ENCODE data around the gene LRP1.

Gene LRP1

DNA sequence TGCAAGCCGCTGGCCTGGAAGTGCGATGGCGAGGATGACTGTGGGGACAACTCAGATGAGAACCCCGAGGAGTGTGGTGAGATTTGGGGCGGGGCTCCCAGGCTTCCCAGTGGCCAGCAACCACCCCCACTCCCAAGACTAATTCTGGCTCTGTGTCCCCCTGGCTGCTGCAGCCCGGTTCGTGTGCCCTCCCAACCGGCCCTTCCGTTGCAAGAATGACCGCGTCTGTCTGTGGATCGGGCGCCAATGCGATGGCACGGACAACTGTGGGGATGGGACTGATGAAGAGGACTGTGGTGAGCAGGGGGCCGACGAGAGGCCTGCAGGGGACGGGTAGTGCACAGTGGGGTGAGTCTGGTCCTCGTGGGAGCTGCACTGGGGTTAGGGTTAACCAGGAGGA is 76.2 kb downstream of the LRP1 start:
- no peak overlapping the region for H3K27ac ChIP-seq (ENCODE audit: low read length)
- no peak overlapping the region for H3K4me2 ChIP-seq (ENCODE audit: low read length)
- no peaks in the 10 kb centered on the region for H3K27me3 ChIP-seq (ENCODE audit: low read depth, low read length)
- H2AFZ ChIP-seq (ENCODE audit: low read depth, low read length), result no peak overlapping the region
- no peaks in the 10 kb centered on the region for H4K20me1 ChIP-seq (ENCODE audit: insufficient read depth, low read length)
- no peak overlapping the region for H3K9ac ChIP-seq (ENCODE audit: low read length)
- no peak overlapping the region for H3K4me3 ChIP-seq (ENCODE audit: low read length)
- H3K79me2 ChIP-seq (ENCODE audit: low read length), result no peaks in the 10 kb centered on the region
- H3K4me1 ChIP-seq (ENCODE audit: low read length), result no peaks in the 10 kb centered on the region
- no peaks in the 10 kb centered on the region for H3K36me3 ChIP-seq (replicated peaks; ENCODE audit: low read depth, low read length)
- TF ChIP-seq, protein P1, sequence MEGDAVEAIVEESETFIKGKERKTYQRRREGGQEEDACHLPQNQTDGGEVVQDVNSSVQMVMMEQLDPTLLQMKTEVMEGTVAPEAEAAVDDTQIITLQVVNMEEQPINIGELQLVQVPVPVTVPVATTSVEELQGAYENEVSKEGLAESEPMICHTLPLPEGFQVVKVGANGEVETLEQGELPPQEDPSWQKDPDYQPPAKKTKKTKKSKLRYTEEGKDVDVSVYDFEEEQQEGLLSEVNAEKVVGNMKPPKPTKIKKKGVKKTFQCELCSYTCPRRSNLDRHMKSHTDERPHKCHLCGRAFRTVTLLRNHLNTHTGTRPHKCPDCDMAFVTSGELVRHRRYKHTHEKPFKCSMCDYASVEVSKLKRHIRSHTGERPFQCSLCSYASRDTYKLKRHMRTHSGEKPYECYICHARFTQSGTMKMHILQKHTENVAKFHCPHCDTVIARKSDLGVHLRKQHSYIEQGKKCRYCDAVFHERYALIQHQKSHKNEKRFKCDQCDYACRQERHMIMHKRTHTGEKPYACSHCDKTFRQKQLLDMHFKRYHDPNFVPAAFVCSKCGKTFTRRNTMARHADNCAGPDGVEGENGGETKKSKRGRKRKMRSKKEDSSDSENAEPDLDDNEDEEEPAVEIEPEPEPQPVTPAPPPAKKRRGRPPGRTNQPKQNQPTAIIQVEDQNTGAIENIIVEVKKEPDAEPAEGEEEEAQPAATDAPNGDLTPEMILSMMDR (IDR thresholded peaks at IDR 0.05; ENCODE audit: low read depth, low read length), result no peak
- no peak for TF ChIP-seq EZH2phosphoT487 (IDR thresholded peaks at IDR 0.05; ENCODE audit: low read depth)
- H3K9me3 ChIP-seq (ENCODE audit: insufficient read depth, low read length), result no peaks in the 10 kb centered on the region

DNA sequence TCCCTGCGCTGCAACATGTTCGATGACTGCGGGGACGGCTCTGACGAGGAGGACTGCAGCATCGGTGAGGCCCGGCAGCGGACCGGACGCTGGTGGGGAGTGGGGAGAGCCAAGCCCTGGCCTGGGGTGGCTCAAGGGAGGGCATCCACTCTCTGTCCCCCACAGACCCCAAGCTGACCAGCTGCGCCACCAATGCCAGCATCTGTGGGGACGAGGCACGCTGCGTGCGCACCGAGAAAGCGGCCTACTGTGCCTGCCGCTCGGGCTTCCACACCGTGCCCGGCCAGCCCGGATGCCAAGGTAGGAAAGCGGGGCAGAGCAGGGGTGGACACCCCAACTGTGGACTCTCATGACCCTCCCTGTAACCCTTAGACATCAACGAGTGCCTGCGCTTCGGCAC is 76.9 kb downstream of the LRP1 start:
- H3K27ac ChIP-seq (ENCODE audit: low read length), result no peak overlapping the region
- no peaks in the 10 kb centered on the region for H3K79me2 ChIP-seq (ENCODE audit: low read length)
- no peak overlapping the region for H3K4me2 ChIP-seq (ENCODE audit: low read length)
- TF ChIP-seq, protein P1 (IDR thresholded peaks at IDR 0.05; ENCODE audit: low read depth, low read length), result no peak
- TF ChIP-seq EZH2phosphoT487 (IDR thresholded peaks at IDR 0.05; ENCODE audit: low read depth), result no peak
- no peak overlapping the region for H3K9ac ChIP-seq (ENCODE audit: low read length)
- no peak overlapping the region for H3K4me3 ChIP-seq (ENCODE audit: low read length)
- no peaks in the 10 kb centered on the region for H3K9me3 ChIP-seq (ENCODE audit: insufficient read depth, low read length)
- no peak overlapping the region for H2AFZ ChIP-seq (ENCODE audit: low read depth, low read length)
- no peaks in the 10 kb centered on the region for H3K4me1 ChIP-seq (ENCODE audit: low read length)
- H3K36me3 ChIP-seq (replicated peaks; ENCODE audit: low read depth, low read length), result no peaks in the 10 kb centered on the region
- no peaks in the 10 kb centered on the region for H3K27me3 ChIP-seq (ENCODE audit: low read depth, low read length)
- no peaks in the 10 kb centered on the region for H4K20me1 ChIP-seq (ENCODE audit: insufficient read depth, low read length)

DNA sequence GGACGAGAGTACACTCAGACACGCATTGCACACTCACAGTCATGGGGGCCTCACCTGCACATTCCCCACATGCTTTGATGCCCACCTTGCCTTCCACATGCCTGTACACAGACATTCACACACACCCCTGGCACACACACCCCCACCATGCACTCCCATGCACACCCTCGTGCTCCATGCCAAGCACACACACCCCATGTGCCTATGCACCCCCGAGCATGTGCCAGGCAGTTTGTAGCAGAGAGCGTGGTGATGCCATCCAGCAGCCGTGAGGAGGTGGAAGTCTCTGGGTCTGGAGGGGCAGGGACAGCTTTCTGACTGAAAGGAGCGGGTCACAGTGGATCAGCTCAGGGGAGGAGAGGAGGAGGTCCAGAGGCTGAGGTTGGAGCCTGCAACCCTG is 77.6 kb downstream of the LRP1 start:
- Histone ChIP-seq H3K27me3 (ENCODE audit: low read depth, low read length) (no peaks in the 10 kb centered on the region), H3K79me2 (ENCODE audit: low read length) (no peaks in the 10 kb centered on the region), H3K9me3 (ENCODE audit: insufficient read depth, low read length) (no peaks in the 10 kb centered on the region), H3K4me1 (ENCODE audit: low read length) (no peaks in the 10 kb centered on the region), H3K4me2 (ENCODE audit: low read length) (no peak overlapping the region), H3K36me3 (replicated peaks; ENCODE audit: low read depth, low read length) (no peaks in the 10 kb centered on the region), H3K4me3 (ENCODE audit: low read length) (no peak overlapping the region), H3K27ac (ENCODE audit: low read length) (no peak overlapping the region), H3K9ac (ENCODE audit: low read length) (no peak overlapping the region), H2AFZ (ENCODE audit: low read depth, low read length) (no peak overlapping the region), H4K20me1 (ENCODE audit: insufficient read depth, low read length) (no peaks in the 10 kb centered on the region)
- no peak for TF ChIP-seq EZH2phosphoT487 (IDR thresholded peaks at IDR 0.05; ENCODE audit: low read depth)
- TF ChIP-seq, protein P1 (IDR thresholded peaks at IDR 0.05; ENCODE audit: low read depth, low read length), result no peak

DNA sequence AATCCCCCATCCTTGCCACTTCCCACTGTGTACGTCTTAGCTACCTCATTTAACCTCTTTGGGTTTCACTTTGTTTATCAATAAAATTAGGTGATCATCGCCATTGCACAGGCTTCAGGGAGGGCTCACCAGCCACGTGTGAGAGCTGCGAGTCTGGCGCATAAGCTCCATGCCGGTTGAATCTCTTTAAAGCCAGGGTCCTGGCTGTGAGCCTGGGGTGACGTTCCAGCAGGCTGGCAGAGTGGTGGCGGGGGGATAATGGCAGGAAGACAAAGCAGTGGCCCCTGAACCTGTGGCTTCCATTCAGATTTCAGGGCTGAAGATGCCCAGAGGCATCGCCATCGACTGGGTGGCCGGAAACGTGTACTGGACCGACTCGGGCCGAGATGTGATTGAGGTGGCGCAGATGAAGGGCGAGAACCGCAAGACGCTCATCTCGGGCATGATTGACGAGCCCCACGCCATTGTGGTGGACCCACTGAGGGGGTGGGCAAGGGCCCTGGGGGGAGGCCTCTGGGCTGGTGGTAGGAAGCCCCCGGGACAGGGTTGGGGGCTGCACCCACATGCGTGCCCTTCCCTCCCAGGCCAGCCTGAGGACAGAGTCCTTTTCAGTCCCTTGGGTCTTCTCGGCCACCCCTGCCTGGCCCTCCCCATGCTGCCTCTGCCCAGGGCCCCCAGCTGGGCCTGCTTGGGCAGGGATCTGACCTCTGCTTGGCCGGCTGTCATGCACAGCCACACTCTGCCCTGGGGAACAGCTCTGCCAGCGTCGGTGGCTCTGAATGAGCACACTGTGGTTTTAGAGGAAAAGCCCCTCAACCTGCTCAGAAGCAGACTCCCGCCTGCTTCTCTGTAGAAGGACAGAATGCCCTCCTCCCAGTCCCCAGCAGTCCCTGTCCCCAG is 79.7 kb downstream of the LRP1 start:
- no peaks in the 10 kb centered on the region for H3K27me3 ChIP-seq (ENCODE audit: low read depth, low read length)
- H3K79me2 ChIP-seq (ENCODE audit: low read length), result no peaks in the 10 kb centered on the region
- no peak overlapping the region for H2AFZ ChIP-seq (ENCODE audit: low read depth, low read length)
- H3K4me2 ChIP-seq (ENCODE audit: low read length), result no peak overlapping the region
- no peaks in the 10 kb centered on the region for H3K36me3 ChIP-seq (replicated peaks; ENCODE audit: low read depth, low read length)
- no peak for TF ChIP-seq EZH2phosphoT487 (IDR thresholded peaks at IDR 0.05; ENCODE audit: low read depth)
- TF ChIP-seq, protein P1 (IDR thresholded peaks at IDR 0.05; ENCODE audit: low read depth, low read length), result no peak
- H3K4me3 ChIP-seq (ENCODE audit: low read length), result no peak overlapping the region
- H3K9ac ChIP-seq (ENCODE audit: low read length), result no peak overlapping the region
- no peaks in the 10 kb centered on the region for H3K9me3 ChIP-seq (ENCODE audit: insufficient read depth, low read length)
- H3K4me1 ChIP-seq (ENCODE audit: low read length), result peaks cover 3% of the 10 kb centered on the region; the same call in 1 of the 2 replicates
- no peak overlapping the region for H3K27ac ChIP-seq (ENCODE audit: low read length)
- no peaks in the 10 kb centered on the region for H4K20me1 ChIP-seq (ENCODE audit: insufficient read depth, low read length)

Data from OCI-LY3 (cell line).